Right atrium auricular region (tissue), 2 donors: ENCODE measurements around the gene TLX1. TPM values are rescaled to one million over a fixed set of nuclear protein-coding genes. Genes with fewer than 3 reads are reported as not detected.

ENCODE experiments used
- DNase-seq: peaks from one replicate; pipeline ENCODE4 v3.0.0-alpha.2; 2019; ENCODE audit warnings: low spot score
- H3K27ac ChIP-seq, 2 donors: fragments of 200-600 bp; sonication (generic); 1 replicate in 1 of 2; 2 replicates in 1 of 2; pipeline ENCODE4 v1.5.1; 2016 to 2019
- H3K27me3 ChIP-seq, 2 donors: fragments of 200-600 bp; sonication (generic); one replicate each; pipeline versions ENCODE4 v1.5.1 to v1.6.0; 2017 to 2019
- H3K36me3 ChIP-seq: fragments of 200-600 bp; sonication (generic); one replicate; pipeline ENCODE4 v1.5.1; 2016
- H3K4me1 ChIP-seq, 2 donors: fragments of 200-600 bp; sonication (generic); one replicate each; pipeline versions ENCODE4 v1.5.1 to v1.6.0; 2017 to 2019
- H3K4me3 ChIP-seq, 2 donors: fragments of 200-600 bp; sonication (generic); 1 replicate in 1 of 2; 2 replicates in 1 of 2; pipeline ENCODE4 v1.5.1; 2017 to 2019; ENCODE audit warnings: mild to moderate bottlenecking in 1 of 2, moderate library complexity in 1 of 2
- H3K9me3 ChIP-seq, 2 donors: fragments of 200-600 bp; sonication (generic); one replicate each; pipeline ENCODE4 v1.5.1; 2019
- CTCF ChIP-seq, 2 donors: fragments of 200-600 bp; sonication (generic); IDR thresholded peaks; one replicate each; pipeline ENCODE4 v1.5.1; 2019; ENCODE audit warnings: antibody characterized with exemption in 2 of 2
- total RNA-seq, 2 donors: library from RNA; depleted of rRNA; stranded (reverse); fragments of >200 nt; gene quantifications; one replicate each; pipeline ENCODE4 v1.1.0, GENCODE V29; 2016

Gene TLX1
- total RNA-seq, 2 donors from 2014 or later = not detected

GRCh38 chr10:101113890-101114403 is 17.2 kb upstream of the TLX1 start:
- Histone ChIP-seq H3K36me3 (no peaks in the 10 kb centered on the region), H3K9me3 (no peaks in the 10 kb centered on the region), H3K4me1 (no peaks in the 10 kb centered on the region), H3K27ac (no peak overlapping the region), H3K4me3 (no peak overlapping the region), H3K27me3 (no peaks in the 10 kb centered on the region)
- DNase-seq = no peak
- no peak for TF ChIP-seq CTCF (IDR thresholded peaks at IDR 0.05)

GRCh38 chr10:101114646-101115045 is 16.5 kb upstream of the TLX1 start:
- H3K9me3 ChIP-seq = no peaks in the 10 kb centered on the region
- no peak overlapping the region for H3K27ac ChIP-seq
- H3K36me3 ChIP-seq = no peaks in the 10 kb centered on the region
- DNase-seq = no peak
- H3K4me1 ChIP-seq = no peaks in the 10 kb centered on the region
- TF ChIP-seq CTCF (IDR thresholded peaks at IDR 0.05) = no peak
- no peaks in the 10 kb centered on the region for H3K27me3 ChIP-seq
- no peak overlapping the region for H3K4me3 ChIP-seq

GRCh38 chr10:101116754-101117153 is 14.3 kb upstream of the TLX1 start:
- Histone ChIP-seq H3K4me1 (peaks cover 0 to 12% of the 10 kb centered on the region in 2 donors), H3K27me3 (peaks cover 0 to 3% of the 10 kb centered on the region in 2 donors), H3K27ac (no peak overlapping the region), H3K4me3 (no peak overlapping the region), H3K9me3 (no peaks in the 10 kb centered on the region), H3K36me3 (no peaks in the 10 kb centered on the region)
- DNase-seq = no peak
- no peak for TF ChIP-seq CTCF (IDR thresholded peaks at IDR 0.05)

- peaks cover 0 to 20% of the 10 kb centered on the region in 2 donors for H3K4me1 ChIP-seq
- TF ChIP-seq CTCF (IDR thresholded peaks at IDR 0.05) = no peak
- H3K4me3 ChIP-seq = no peak overlapping the region
- peaks cover 0 to 15% of the 10 kb centered on the region in 2 donors for H3K27me3 ChIP-seq
- no peaks in the 10 kb centered on the region for H3K36me3 ChIP-seq
- no peaks in the 10 kb centered on the region for H3K9me3 ChIP-seq
- no peak overlapping the region for H3K27ac ChIP-seq
- no peak for DNase-seq
These were observed 13.1 kb upstream of the TLX1 start for GRCh38 chr10:101118031-101118430.

- Histone ChIP-seq H3K9me3 (no peaks in the 10 kb centered on the region), H3K4me1 (peaks cover 0 to 27% of the 10 kb centered on the region in 2 donors), H3K36me3 (no peaks in the 10 kb centered on the region), H3K27ac (no peak overlapping the region), H3K27me3 (peaks cover 0 to 23% of the 10 kb centered on the region in 2 donors), H3K4me3 (peak overlapping the region in 1 of 2 donors; percentile 53)
- no peak for TF ChIP-seq CTCF (IDR thresholded peaks at IDR 0.05)
- DNase-seq = no peak
These were observed 10.6 kb upstream of the TLX1 start for GRCh38 chr10:101120520-101120883.
